ENCODE results near the gene TMTC3.

TMTC3 gene

GRCh38 chr12:88166179-88166578, 24.1 kb downstream of the TMTC3 start:
- no peak overlapping the region for H3K4me3 ChIP-seq (IDR thresholded peaks at IDR 0.05; ENCODE audit: insufficient read depth, low read depth, low read length)
- no peak overlapping the region for H3K4me2 ChIP-seq
- no peaks in the 10 kb centered on the region for H3K4me1 ChIP-seq (ENCODE audit: low read depth, poor library complexity, severe bottlenecking)
- no peaks in the 10 kb centered on the region for H3K79me2 ChIP-seq (ENCODE audit: insufficient read depth, low read depth)
- H3K36me3 ChIP-seq (ENCODE audit: insufficient read depth) = no peaks in the 10 kb centered on the region
- H3K27ac ChIP-seq = no peak overlapping the region
- no peaks in the 10 kb centered on the region for H4K20me1 ChIP-seq (ENCODE audit: insufficient read depth)
- no peak overlapping the region for H2AFZ ChIP-seq (ENCODE audit: low read depth)
- TF ChIP-seq, protein P1, sequence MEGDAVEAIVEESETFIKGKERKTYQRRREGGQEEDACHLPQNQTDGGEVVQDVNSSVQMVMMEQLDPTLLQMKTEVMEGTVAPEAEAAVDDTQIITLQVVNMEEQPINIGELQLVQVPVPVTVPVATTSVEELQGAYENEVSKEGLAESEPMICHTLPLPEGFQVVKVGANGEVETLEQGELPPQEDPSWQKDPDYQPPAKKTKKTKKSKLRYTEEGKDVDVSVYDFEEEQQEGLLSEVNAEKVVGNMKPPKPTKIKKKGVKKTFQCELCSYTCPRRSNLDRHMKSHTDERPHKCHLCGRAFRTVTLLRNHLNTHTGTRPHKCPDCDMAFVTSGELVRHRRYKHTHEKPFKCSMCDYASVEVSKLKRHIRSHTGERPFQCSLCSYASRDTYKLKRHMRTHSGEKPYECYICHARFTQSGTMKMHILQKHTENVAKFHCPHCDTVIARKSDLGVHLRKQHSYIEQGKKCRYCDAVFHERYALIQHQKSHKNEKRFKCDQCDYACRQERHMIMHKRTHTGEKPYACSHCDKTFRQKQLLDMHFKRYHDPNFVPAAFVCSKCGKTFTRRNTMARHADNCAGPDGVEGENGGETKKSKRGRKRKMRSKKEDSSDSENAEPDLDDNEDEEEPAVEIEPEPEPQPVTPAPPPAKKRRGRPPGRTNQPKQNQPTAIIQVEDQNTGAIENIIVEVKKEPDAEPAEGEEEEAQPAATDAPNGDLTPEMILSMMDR (conservative IDR thresholded peaks at IDR 0.05; ENCODE audit: low read depth, low read length) = no peak
- H3K27me3 ChIP-seq (ENCODE audit: insufficient read depth, low read depth) = no peaks in the 10 kb centered on the region
- H3K9ac ChIP-seq = no peak overlapping the region

- Histone ChIP-seq H3K27ac (no peak overlapping the region), H3K36me3 (ENCODE audit: insufficient read depth) (no peaks in the 10 kb centered on the region), H3K4me1 (ENCODE audit: low read depth, poor library complexity, severe bottlenecking) (no peaks in the 10 kb centered on the region), H3K79me2 (ENCODE audit: insufficient read depth, low read depth) (no peaks in the 10 kb centered on the region), H2AFZ (ENCODE audit: low read depth) (no peak overlapping the region), H3K27me3 (ENCODE audit: insufficient read depth, low read depth) (no peaks in the 10 kb centered on the region), H4K20me1 (ENCODE audit: insufficient read depth) (no peaks in the 10 kb centered on the region), H3K4me2 (no peak overlapping the region), H3K4me3 (IDR thresholded peaks at IDR 0.05; ENCODE audit: insufficient read depth, low read depth, low read length) (no peak overlapping the region), H3K9ac (no peak overlapping the region)
- TF ChIP-seq, protein P1 (conservative IDR thresholded peaks at IDR 0.05; ENCODE audit: low read depth, low read length) = no peak
Measured at GRCh38 chr12:88167384-88167783, 25.3 kb downstream of the TMTC3 start.

GRCh38 chr12:88172844-88173407, 30.8 kb downstream of the TMTC3 start:
- Histone ChIP-seq H3K4me1 (ENCODE audit: low read depth, poor library complexity, severe bottlenecking) (no peaks in the 10 kb centered on the region), H3K4me3 (IDR thresholded peaks at IDR 0.05; ENCODE audit: insufficient read depth, low read depth, low read length) (no peak overlapping the region), H3K4me2 (no peak overlapping the region), H4K20me1 (ENCODE audit: insufficient read depth) (no peaks in the 10 kb centered on the region), H3K9ac (no peak overlapping the region), H3K79me2 (ENCODE audit: insufficient read depth, low read depth) (no peaks in the 10 kb centered on the region), H2AFZ (ENCODE audit: low read depth) (no peak overlapping the region), H3K36me3 (ENCODE audit: insufficient read depth) (no peaks in the 10 kb centered on the region), H3K27me3 (ENCODE audit: insufficient read depth, low read depth) (no peaks in the 10 kb centered on the region), H3K27ac (no peak overlapping the region)
- TF ChIP-seq, protein P1 (conservative IDR thresholded peaks at IDR 0.05; ENCODE audit: low read depth, low read length) = no peak

- Histone ChIP-seq H3K27ac (no peak overlapping the region), H3K4me1 (ENCODE audit: low read depth, poor library complexity, severe bottlenecking) (no peaks in the 10 kb centered on the region), H3K36me3 (ENCODE audit: insufficient read depth) (no peaks in the 10 kb centered on the region), H3K4me2 (no peak overlapping the region), H4K20me1 (ENCODE audit: insufficient read depth) (no peaks in the 10 kb centered on the region), H3K27me3 (ENCODE audit: insufficient read depth, low read depth) (no peaks in the 10 kb centered on the region), H2AFZ (ENCODE audit: low read depth) (no peak overlapping the region), H3K9ac (no peak overlapping the region), H3K79me2 (ENCODE audit: insufficient read depth, low read depth) (no peaks in the 10 kb centered on the region), H3K4me3 (IDR thresholded peaks at IDR 0.05; ENCODE audit: insufficient read depth, low read depth, low read length) (no peak overlapping the region)
- TF ChIP-seq, protein P1 (conservative IDR thresholded peaks at IDR 0.05; ENCODE audit: low read depth, low read length) = no peak
Measured at GRCh38 chr12:88175544-88175943, 33.4 kb downstream of the TMTC3 start.

Data from KMS-11 (cell line).